ENCODE data around the gene KRI1.

- TF ChIP-seq EZH2 (IDR thresholded peaks at IDR 0.05; ENCODE audit: low read depth) (no peak), CTCF (conservative IDR thresholded peaks at IDR 0.05) (no peak)
Observed at GRCh38 chr19:10611907-10612306, 46.1 kb upstream of the KRI1 start.
